Forelimb muscle (tissue), 1 donor: ENCODE data around the gene HAP1. TPM values are rescaled to one million over a fixed set of nuclear protein-coding genes. Genes with fewer than 3 reads are reported as not detected.
"Not testable (repeated sequence)": the region's sequence is repeated elsewhere in the genome, so short reads cannot be mapped to it uniquely, and the experiment has no call there.

Experiments used
- DNase-seq: peaks from one replicate; pipeline ENCODE4 v3.0.0-alpha.2; 2013; ENCODE audit warnings: low read depth
- polyA plus RNA-seq: library from polyadenylated mRNA; unstranded; fragments of 120-200 nt; gene quantifications from one replicate; pipeline ENCODE4 v1.2.1, GENCODE V29; 2013; ENCODE audit not compliant: insufficient read length

The HAP1 gene
- polyA plus RNA-seq: 0.04 TPM

GRCh38 chr17:41734139-41734948 is at the start of gene HAP1:
TSS of gene HAP1 (minus strand) at chr17:41734643. CDS start at chr17:41734634, 9 bp downstream.
- no peak for DNase-seq

GRCh38 chr17:41782142-41782541 is 47.7 kb upstream of the HAP1 start:
- DNase-seq: no peak

GRCh38 chr17:41781404-41782110 is 47.1 kb upstream of the HAP1 start:
- DNase-seq: no peak

- no peak for DNase-seq
Observed at GRCh38 chr17:41779954-41780353, 45.5 kb upstream of the HAP1 start.

GRCh38 chr17:41777574-41778188 is 43.2 kb upstream of the HAP1 start:
- peak; percentile 79 for DNase-seq

GRCh38 chr17:41777157-41777573 is 42.7 kb upstream of the HAP1 start:
- DNase-seq: no peak

GRCh38 chr17:41776262-41776900 is 41.9 kb upstream of the HAP1 start:
- not testable (repeated sequence) for DNase-seq

- DNase-seq: no peak
Observed at GRCh38 chr17:41775394-41776226, 41.2 kb upstream of the HAP1 start.

GRCh38 chr17:41773731-41774193 is 39.3 kb upstream of the HAP1 start:
- no peak for DNase-seq

- no peak for DNase-seq
Observed at GRCh38 chr17:41773190-41773588, 38.7 kb upstream of the HAP1 start.

- DNase-seq: no peak
Observed at GRCh38 chr17:41772586-41773189, 38.2 kb upstream of the HAP1 start.

GRCh38 chr17:41772218-41772585 is 37.8 kb upstream of the HAP1 start:
- DNase-seq: no peak

GRCh38 chr17:41771389-41772206 is 37.2 kb upstream of the HAP1 start:
- no peak for DNase-seq

GRCh38 chr17:41769985-41770384 is 35.5 kb upstream of the HAP1 start:
- no peak for DNase-seq

GRCh38 chr17:41769346-41769862 is 35.0 kb upstream of the HAP1 start:
- no peak for DNase-seq

GRCh38 chr17:41768682-41769288 is 34.3 kb upstream of the HAP1 start:
- DNase-seq: no peak

- no peak for DNase-seq
Observed at GRCh38 chr17:41767324-41768042, 33.0 kb upstream of the HAP1 start.

GRCh38 chr17:41766135-41766534 is 31.7 kb upstream of the HAP1 start:
- DNase-seq: no peak
